ENCODE measurements around the gene CYB561D1.
A peak's percentile ranks its signal among the peaks of the same experiment; 100 is the strongest.

The CYB561D1 gene

DNA sequence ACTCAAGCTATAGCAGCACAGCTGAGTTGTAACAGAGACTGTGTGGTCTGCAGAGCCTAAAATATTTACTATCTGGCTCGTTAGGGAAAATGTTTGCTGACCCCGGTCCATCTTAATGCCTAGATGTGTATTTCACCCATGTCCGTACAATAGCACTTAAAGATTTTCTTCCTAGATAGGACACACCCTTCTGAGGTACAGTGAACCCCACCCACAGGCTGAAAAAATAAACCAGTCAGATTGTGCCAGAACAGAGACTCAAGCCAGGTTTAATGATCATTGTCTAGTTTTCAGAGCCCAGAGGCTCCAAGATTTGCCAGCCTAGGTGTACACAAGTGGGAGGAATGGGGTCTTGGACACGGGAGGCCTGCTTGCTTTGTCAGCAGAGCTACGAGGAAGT is 10.0 kb downstream of the CYB561D1 start:
- no peak for DNase-seq (ENCODE audit: extremely low spot score)
- CTCF ChIA-PET, result interaction anchor here (0.6 to 2.9 kb wide), 3 partner anchors 10 to 32 kb away, joined by 3 to 13 read pairs (median 3); partner anchors contain the start of gene CYB561D1
- TF ChIP-seq SP1 (IDR thresholded peaks at IDR 0.05) (no peak), HDGF (IDR thresholded peaks at IDR 0.05; ENCODE audit: borderline replicate concordance) (no peak), FOXA1 (IDR thresholded peaks at IDR 0.05) (no peak), NFRKB (IDR thresholded peaks at IDR 0.05) (no peak), TARDBP (IDR thresholded peaks at IDR 0.05) (no peak), ARNT (IDR thresholded peaks at IDR 0.05) (no peak), ELF4 (IDR thresholded peaks at IDR 0.05) (no peak), FOXK2 (IDR thresholded peaks at IDR 0.05) (no peak), L3MBTL2 (conservative IDR thresholded peaks at IDR 0.05) (no peak), BHLHE40 (IDR thresholded peaks at IDR 0.05; ENCODE audit: borderline replicate concordance) (no peak), CTBP1 (IDR thresholded peaks at IDR 0.05; ENCODE audit: borderline replicate concordance) (no peak), SUZ12 (IDR thresholded peaks at IDR 0.05) (no peak), FOXM1 (IDR thresholded peaks at IDR 0.05; ENCODE audit: borderline replicate concordance) (no peak), LEF1 (IDR thresholded peaks at IDR 0.05; ENCODE audit: borderline replicate concordance) (no peak), ZNF384 (IDR thresholded peaks at IDR 0.05) (no peak)
- TF ChIP-seq, protein P1, sequence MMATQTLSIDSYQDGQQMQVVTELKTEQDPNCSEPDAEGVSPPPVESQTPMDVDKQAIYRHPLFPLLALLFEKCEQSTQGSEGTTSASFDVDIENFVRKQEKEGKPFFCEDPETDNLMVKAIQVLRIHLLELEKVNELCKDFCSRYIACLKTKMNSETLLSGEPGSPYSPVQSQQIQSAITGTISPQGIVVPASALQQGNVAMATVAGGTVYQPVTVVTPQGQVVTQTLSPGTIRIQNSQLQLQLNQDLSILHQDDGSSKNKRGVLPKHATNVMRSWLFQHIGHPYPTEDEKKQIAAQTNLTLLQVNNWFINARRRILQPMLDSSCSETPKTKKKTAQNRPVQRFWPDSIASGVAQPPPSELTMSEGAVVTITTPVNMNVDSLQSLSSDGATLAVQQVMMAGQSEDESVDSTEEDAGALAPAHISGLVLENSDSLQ (IDR thresholded peaks at IDR 0.05), result no peak
- POLR2A ChIA-PET, result no interaction called here

DNA sequence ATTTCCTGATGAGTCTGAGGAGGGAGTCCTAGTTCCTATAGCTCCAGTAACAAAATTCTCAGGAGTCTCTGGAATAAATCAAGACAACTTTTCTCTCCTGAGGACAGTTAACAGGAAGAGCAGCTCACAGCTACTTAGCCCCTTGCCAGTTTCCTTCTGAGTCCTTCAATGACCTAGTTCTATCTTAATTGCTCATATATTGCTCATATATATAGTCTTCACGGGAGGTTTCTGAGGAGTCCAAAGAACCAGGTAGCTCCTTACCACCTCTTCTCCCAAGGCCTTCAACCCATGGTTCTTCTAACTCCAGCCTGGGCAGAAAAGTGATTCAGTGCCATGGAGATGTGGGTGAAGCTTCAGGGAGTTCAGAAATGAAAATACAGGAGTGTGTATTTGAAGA is 11.1 kb downstream of the CYB561D1 start:
- ChIA-PET CTCF (interaction anchor here (1.1 to 5.1 kb wide), 3 partner anchors 11 to 27 kb away, joined by 3 to 37 read pairs (median 13); partner anchors contain the start of gene CYB561D1), POLR2A (interaction anchor here (2.3 kb wide), 1 partner anchor 80 kb away, joined by 5 read pairs; no protein-coding TSS in a partner anchor)
- DNase-seq (ENCODE audit: extremely low spot score), result no peak
- TF ChIP-seq BHLHE40 (IDR thresholded peaks at IDR 0.05; ENCODE audit: borderline replicate concordance) (no peak), FOXA1 (IDR thresholded peaks at IDR 0.05) (no peak), FOXM1 (IDR thresholded peaks at IDR 0.05; ENCODE audit: borderline replicate concordance) (no peak), NFRKB (IDR thresholded peaks at IDR 0.05) (no peak), CTBP1 (IDR thresholded peaks at IDR 0.05; ENCODE audit: borderline replicate concordance) (no peak), TARDBP (IDR thresholded peaks at IDR 0.05) (no peak), ZNF384 (IDR thresholded peaks at IDR 0.05) (no peak), LEF1 (IDR thresholded peaks at IDR 0.05; ENCODE audit: borderline replicate concordance) (no peak), ARNT (IDR thresholded peaks at IDR 0.05) (no peak), HDGF (IDR thresholded peaks at IDR 0.05; ENCODE audit: borderline replicate concordance) (no peak), L3MBTL2 (conservative IDR thresholded peaks at IDR 0.05) (no peak), ELF4 (IDR thresholded peaks at IDR 0.05) (no peak), SP1 (IDR thresholded peaks at IDR 0.05) (no peak), FOXK2 (IDR thresholded peaks at IDR 0.05) (no peak)
- TF ChIP-seq, protein P1 (IDR thresholded peaks at IDR 0.05), result no peak

DNA sequence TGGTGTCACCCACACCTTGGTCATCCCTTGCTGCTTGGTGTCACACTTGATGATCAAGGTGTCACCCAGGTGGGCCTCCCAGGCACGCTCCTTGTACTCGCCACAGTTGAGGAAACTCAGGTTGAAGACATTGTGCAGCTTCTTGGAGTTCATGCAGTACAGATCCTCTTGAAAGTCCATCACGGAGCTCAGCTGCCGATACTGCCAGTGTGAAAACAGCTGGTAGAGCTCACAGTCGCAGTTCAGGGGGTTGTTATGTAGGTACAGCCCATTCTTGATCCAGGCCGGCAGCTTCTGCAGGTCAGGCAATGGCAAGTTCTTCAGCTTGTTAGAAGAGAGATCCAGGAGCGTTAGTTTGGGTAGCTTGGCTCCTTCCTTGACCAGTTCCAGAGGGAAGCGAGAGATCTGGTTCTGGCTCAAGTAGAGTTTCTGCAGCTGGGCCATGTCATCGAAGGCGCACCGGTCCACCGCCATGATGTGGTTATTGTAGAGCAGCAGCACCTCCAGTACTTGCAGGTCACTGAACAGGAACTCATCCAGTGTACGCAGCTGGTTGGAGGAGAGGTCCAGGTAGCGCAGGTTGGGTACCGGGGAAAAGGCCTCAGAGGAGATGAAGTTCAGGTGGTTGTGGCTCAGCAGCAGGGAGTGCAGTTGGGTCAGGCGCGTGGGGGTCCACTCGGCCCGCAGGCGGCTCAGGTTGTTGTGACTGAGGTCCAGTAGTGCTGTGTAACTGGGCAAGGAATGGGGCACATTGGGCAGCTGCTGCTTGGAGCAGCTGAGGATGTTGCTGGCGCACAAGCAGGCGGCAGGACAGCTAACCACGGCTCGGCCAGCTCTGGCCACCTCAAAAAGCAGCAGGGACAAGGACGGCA is 14.3 kb downstream of the CYB561D1 start:
- no peak for DNase-seq (ENCODE audit: extremely low spot score)
- POLR2A ChIA-PET, result interaction anchor here (0.7 to 1.0 kb wide), 2 partner anchors 11 to 14 kb away, joined by 3 to 5 read pairs; partner anchors contain the start of gene CYB561D1
- CTCF ChIA-PET, result interaction anchor here (0.5 to 5.1 kb wide), 5 partner anchors 10 to 24 kb away, joined by 3 to 37 read pairs (median 3); partner anchors contain the start of gene CYB561D1
- TF ChIP-seq ARNT (IDR thresholded peaks at IDR 0.05), result no peak
- no peak for TF ChIP-seq ELF4 (IDR thresholded peaks at IDR 0.05)
- TF ChIP-seq SUZ12 (IDR thresholded peaks at IDR 0.05), result no peak
- no peak for TF ChIP-seq ZNF384 (IDR thresholded peaks at IDR 0.05)
- TF ChIP-seq CTBP1 (IDR thresholded peaks at IDR 0.05; ENCODE audit: borderline replicate concordance), result no peak
- TF ChIP-seq HDGF (IDR thresholded peaks at IDR 0.05; ENCODE audit: borderline replicate concordance), result no peak
- no peak for TF ChIP-seq BHLHE40 (IDR thresholded peaks at IDR 0.05; ENCODE audit: borderline replicate concordance)
- no peak for TF ChIP-seq LEF1 (IDR thresholded peaks at IDR 0.05; ENCODE audit: borderline replicate concordance)
- TF ChIP-seq L3MBTL2 (conservative IDR thresholded peaks at IDR 0.05), result no peak

DNA sequence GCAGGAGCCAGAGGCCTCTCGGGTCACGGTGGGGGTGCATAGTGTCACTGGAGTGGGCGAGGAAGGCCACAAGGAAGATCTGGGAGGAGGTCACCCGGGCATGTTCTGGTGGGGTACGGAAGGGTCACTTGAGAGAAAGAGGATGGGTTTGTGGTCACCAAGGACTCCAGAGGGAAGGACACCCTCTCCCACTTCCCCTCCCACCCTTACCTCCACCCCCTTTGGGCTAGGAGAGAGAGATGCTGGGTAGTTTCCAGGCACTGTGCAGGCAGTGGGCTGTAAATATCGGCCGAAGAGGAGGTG is 14.9 kb downstream of the CYB561D1 start:
- TF ChIP-seq FOXM1 (IDR thresholded peaks at IDR 0.05; ENCODE audit: borderline replicate concordance), result no peak
- ChIA-PET POLR2A (no interaction called here), CTCF (interaction anchor here (1.1 to 5.1 kb wide), 3 partner anchors 11 to 24 kb away, joined by 3 to 37 read pairs (median 7); no protein-coding TSS in a partner anchor)
- no peak for DNase-seq (ENCODE audit: extremely low spot score)

DNA sequence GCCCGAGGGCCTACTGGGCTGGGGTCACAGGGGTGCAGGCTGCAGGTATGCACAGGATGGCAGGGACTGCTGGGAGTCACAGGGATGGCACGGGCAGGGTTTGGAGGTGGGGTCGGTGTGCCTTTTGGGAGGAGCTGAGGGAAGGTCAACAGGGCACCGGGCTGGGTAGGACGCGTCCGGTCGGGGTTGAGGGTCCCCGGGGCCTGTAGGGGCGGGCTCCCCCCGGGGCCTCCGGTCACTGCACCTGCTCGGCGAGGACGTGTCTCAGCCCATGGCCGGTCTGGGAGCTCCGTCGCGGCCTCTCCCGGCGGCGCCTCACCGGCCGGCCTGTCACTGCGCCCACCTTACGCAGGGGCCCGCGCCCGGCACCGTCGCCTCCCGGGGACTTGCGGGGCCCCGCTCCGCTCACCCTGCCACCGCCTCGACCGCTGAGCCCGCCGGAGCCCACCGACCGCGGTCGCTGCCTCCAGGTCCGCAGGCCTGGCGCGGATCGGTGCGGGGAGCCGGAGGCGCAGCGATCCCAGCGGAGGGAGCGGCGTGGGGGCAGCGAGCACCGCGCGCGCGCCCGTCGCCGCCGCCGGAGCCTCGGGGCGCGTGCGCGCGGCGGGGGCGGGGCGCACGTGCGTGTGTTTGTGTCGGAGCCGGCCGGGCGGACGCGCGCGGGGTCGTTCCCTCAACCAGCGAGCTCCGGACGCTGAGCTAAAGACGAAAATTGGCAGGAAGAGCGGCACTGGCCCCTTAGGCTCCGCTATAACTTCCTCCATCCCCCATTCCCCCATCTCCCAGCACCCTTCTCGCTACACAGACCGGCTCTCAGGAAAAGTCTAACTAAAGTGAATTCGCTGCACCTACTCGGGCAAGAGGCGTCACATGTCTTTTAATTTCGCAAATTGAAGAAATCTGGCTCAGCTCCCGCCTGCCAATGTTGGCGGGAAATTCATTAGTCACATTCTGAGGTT is 15.6 kb downstream of the CYB561D1 start, which contains the start of gene AMIGO1:
AMIGO1 (minus strand) TSS at position 552 of the 959 bp plus-strand sequence. CDS start 815 bp downstream, outside the sequence.
- ChIA-PET CTCF (interaction anchor here (0.7 to 5.1 kb wide), 6 partner anchors 9 to 51 kb away, joined by 3 to 37 read pairs (median 4); no protein-coding TSS in a partner anchor), POLR2A (interaction anchor here (0.6 to 1.4 kb wide), 8 partner anchors 9 to 39 kb away, joined by 3 to 7 read pairs (median 5); partner anchors contain the start of genes ATXN7L2 and GNAI3)
- DNase-seq (ENCODE audit: extremely low spot score), result peak; percentile 91
- TF ChIP-seq, protein P1 (IDR thresholded peaks at IDR 0.05), result no peak
- no peak for TF ChIP-seq LEF1 (IDR thresholded peaks at IDR 0.05; ENCODE audit: borderline replicate concordance)
- 0 out of 2 replicates have a peak, but pooled peaks have one; percentile 5 for TF ChIP-seq FOXM1 (IDR thresholded peaks at IDR 0.05; ENCODE audit: borderline replicate concordance)
- TF ChIP-seq ARNT (IDR thresholded peaks at IDR 0.05), result 0 out of 2 replicates have a peak, but pooled peaks have one; percentile 37
- TF ChIP-seq SP1 (IDR thresholded peaks at IDR 0.05), result no peak
- TF ChIP-seq FOXA1 (IDR thresholded peaks at IDR 0.05), result no peak
- TF ChIP-seq ELF4 (IDR thresholded peaks at IDR 0.05), result no peak
- peak; percentile 88 for TF ChIP-seq L3MBTL2 (conservative IDR thresholded peaks at IDR 0.05)
- TF ChIP-seq FOXK2 (IDR thresholded peaks at IDR 0.05), result no peak
- TF ChIP-seq CTBP1 (IDR thresholded peaks at IDR 0.05; ENCODE audit: borderline replicate concordance), result no peak
